Astrocyte (in vitro differentiated cells and primary cell): ENCODE results near the gene PRKCB. TPM values are rescaled to one million over a fixed set of nuclear protein-coding genes. Genes with fewer than 3 reads are reported as not detected.

ENCODE experiments used
- DNase-seq: peaks from one replicate; pipeline ENCODE4 v3.0.0-alpha.2; 2010; ENCODE audit warnings: low read depth
- FAIRE-seq: peaks from 2 replicates; lab custom pipeline; 2011; peaks lifted over from hg19 to GRCh38; lab: Jason Lieb, UNC
- H2AFZ ChIP-seq: 2 replicates; pipeline ENCODE4 v1.6.0; 2012; ENCODE audit warnings: low read depth, low read length, inconsistent platforms
- H3K27ac ChIP-seq: 2 replicates; pipeline ENCODE4 v1.5.1; 2011; ENCODE audit warnings: low read depth, low read length, inconsistent platforms
- H3K27me3 ChIP-seq: 2 replicates; pipeline ENCODE4 v1.6.0; 2011; ENCODE audit warnings: low read length, inconsistent platforms; ENCODE audit not compliant: insufficient read depth
- H3K36me3 ChIP-seq: 2 replicates; pipeline ENCODE4 v1.5.1; 2011; ENCODE audit warnings: low read length, inconsistent platforms; ENCODE audit not compliant: insufficient read depth
- H3K4me1 ChIP-seq: 2 replicates; pipeline ENCODE4 v1.5.1; 2011; ENCODE audit warnings: low read length, inconsistent platforms; ENCODE audit not compliant: insufficient read depth
- H3K4me2 ChIP-seq: 2 replicates; pipeline ENCODE4 v1.6.0; 2012; ENCODE audit warnings: low read length, inconsistent platforms
- H3K4me3 ChIP-seq: 2 replicates; pipeline ENCODE4 v1.5.1; 2011; ENCODE audit warnings: low read depth, mild to moderate bottlenecking, low read length, inconsistent platforms; ENCODE audit not compliant: insufficient read depth
- H3K79me2 ChIP-seq: 2 replicates; pipeline ENCODE4 v1.6.0; 2012; ENCODE audit warnings: mild to moderate bottlenecking, low read length, inconsistent platforms; ENCODE audit not compliant: insufficient read depth
- H3K9ac ChIP-seq: 2 replicates; pipeline ENCODE4 v1.6.0; 2012; ENCODE audit warnings: mild to moderate bottlenecking, low read length, inconsistent platforms
- H3K9me3 ChIP-seq: 2 replicates; pipeline ENCODE4 v1.5.1; 2012; ENCODE audit warnings: low read depth, mild to moderate bottlenecking, low read length, inconsistent platforms; ENCODE audit not compliant: insufficient read depth
- H4K20me1 ChIP-seq: 2 replicates; pipeline ENCODE4 v1.6.0; 2012; ENCODE audit warnings: low read length, inconsistent platforms; ENCODE audit not compliant: insufficient read depth
- H3K27ac Mint-ChIP-seq: one replicate; pipeline ENCODE4 v1.8.0; 2021; ENCODE audit warnings: mild to moderate bottlenecking, mixed read lengths; ENCODE audit not compliant: unreplicated experiment
- H3K27me3 Mint-ChIP-seq: one replicate; pipeline ENCODE4 v1.8.0; 2021; ENCODE audit warnings: low read depth, mixed read lengths; ENCODE audit not compliant: unreplicated experiment
- H3K36me3 Mint-ChIP-seq: one replicate; pipeline ENCODE4 v1.8.0; 2021; ENCODE audit warnings: low read depth, mixed read lengths; ENCODE audit not compliant: unreplicated experiment
- H3K4me1 Mint-ChIP-seq: one replicate; pipeline ENCODE4 v1.8.0; 2021; ENCODE audit warnings: low read depth, mixed read lengths; ENCODE audit not compliant: unreplicated experiment
- H3K4me3 Mint-ChIP-seq: one replicate; pipeline ENCODE4 v1.8.0; 2021; ENCODE audit warnings: mild to moderate bottlenecking, moderate library complexity, mixed read lengths; ENCODE audit not compliant: unreplicated experiment
- H3K9me3 Mint-ChIP-seq: one replicate; pipeline ENCODE4 v1.8.0; 2021; ENCODE audit warnings: mild to moderate bottlenecking, mixed read lengths; ENCODE audit not compliant: unreplicated experiment
- CTCF ChIP-seq: IDR thresholded peaks from 2 replicates; pipeline ENCODE4 v1.5.1; 2011; ENCODE audit warnings: low read depth, mild to moderate bottlenecking, inconsistent platforms, low read length, moderate library complexity; ENCODE audit not compliant: insufficient read depth
- EZH2 ChIP-seq: IDR thresholded peaks from 2 replicates; pipeline ENCODE4 v1.6.1; 2012; ENCODE audit warnings: mild to moderate bottlenecking, low read length, inconsistent platforms; ENCODE audit not compliant: insufficient read depth
- total RNA-seq: library from RNA; stranded (reverse); gene quantifications from 2 replicates; pipeline ENCODE4 v1.2.1, GENCODE V29; 2021

Gene PRKCB
- total RNA-seq, 1 donor from 2014 or later: 2.5 TPM

DNA sequence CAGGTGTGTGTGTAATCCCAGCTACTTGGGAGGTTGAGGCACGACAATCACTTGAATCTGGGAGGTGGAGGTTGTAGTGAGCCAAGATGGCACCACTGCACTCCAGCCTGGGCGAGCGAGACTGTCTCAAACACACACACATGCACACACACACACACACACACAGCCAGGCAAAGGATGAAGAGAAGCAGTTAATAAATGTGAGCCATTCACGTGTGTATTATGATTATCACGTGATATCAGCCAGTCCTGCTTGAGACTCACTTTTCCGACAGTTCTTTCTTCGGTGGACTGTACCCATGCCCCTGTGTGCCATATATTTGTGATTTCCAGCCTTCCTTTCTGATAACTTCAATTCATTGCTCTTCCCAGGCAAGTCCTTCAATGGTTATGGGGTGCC, 119.3 kb downstream of the PRKCB start:
- FAIRE-seq (no peak), DNase-seq (no peak)
- no peak overlapping the region for H2AFZ ChIP-seq
- TF ChIP-seq EZH2 (no peak), CTCF (no peak)
- H3K27ac ChIP-seq: no peak overlapping the region
- no peak overlapping the region for H3K4me3 ChIP-seq
- no peaks in the 10 kb centered on the region for H3K36me3 Mint-ChIP-seq
- H4K20me1 ChIP-seq: no peaks in the 10 kb centered on the region
- H3K9me3 Mint-ChIP-seq: no peaks in the 10 kb centered on the region
- no peaks in the 10 kb centered on the region for H3K79me2 ChIP-seq
- H3K27me3 Mint-ChIP-seq: peaks cover 7% of the 10 kb centered on the region
- no peak overlapping the region for H3K9ac ChIP-seq
- H3K36me3 ChIP-seq: no peaks in the 10 kb centered on the region
- peaks cover 24% of the 10 kb centered on the region for H3K4me1 Mint-ChIP-seq
- H3K27me3 ChIP-seq: no peaks in the 10 kb centered on the region
- H3K4me1 ChIP-seq: peaks cover 3% of the 10 kb centered on the region
- no peak overlapping the region for H3K4me2 ChIP-seq
- no peak overlapping the region for H3K27ac Mint-ChIP-seq
- H3K4me3 Mint-ChIP-seq: no peak overlapping the region
- H3K9me3 ChIP-seq: no peaks in the 10 kb centered on the region

DNA sequence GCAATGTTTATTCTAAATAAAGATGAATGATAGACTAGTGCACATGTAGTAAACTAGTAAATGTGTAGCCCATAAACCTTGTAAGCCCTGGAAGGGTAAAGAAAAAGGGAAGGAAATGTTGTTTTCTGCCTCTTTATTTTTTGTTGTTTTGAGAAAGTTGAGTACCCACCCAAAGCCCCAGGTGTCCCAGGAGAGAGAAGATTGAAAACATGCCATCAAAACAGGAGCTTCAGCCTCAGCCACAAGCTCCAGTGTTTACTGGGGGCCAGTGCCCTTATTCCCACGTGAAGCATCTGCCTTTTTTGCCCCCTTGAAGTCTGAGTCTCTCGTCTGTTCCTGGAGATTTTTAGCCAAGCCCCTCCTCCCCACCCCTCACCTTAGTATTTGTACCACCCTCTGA, 121.5 kb downstream of the PRKCB start:
- peaks cover 10% of the 10 kb centered on the region for H3K4me1 Mint-ChIP-seq
- H3K27me3 Mint-ChIP-seq: peaks cover 12% of the 10 kb centered on the region

More for the DNA sequence above, 121.5 kb downstream of the PRKCB start:
- Histone ChIP-seq H3K9me3 (no peaks in the 10 kb centered on the region), H4K20me1 (no peaks in the 10 kb centered on the region), H3K27ac (no peak overlapping the region), H3K4me1 (no peaks in the 10 kb centered on the region), H3K4me2 (no peak overlapping the region), H3K79me2 (no peaks in the 10 kb centered on the region), H3K9ac (no peak overlapping the region), H3K36me3 (no peaks in the 10 kb centered on the region), H3K4me3 (no peak overlapping the region), H2AFZ (no peak overlapping the region), H3K27me3 (no peaks in the 10 kb centered on the region)
- FAIRE-seq (no peak), DNase-seq (no peak)
- no peak overlapping the region for H3K4me3 Mint-ChIP-seq
- H3K9me3 Mint-ChIP-seq: no peaks in the 10 kb centered on the region
- no peak overlapping the region for H3K27ac Mint-ChIP-seq
- TF ChIP-seq EZH2 (no peak), CTCF (no peak)
- H3K36me3 Mint-ChIP-seq: no peaks in the 10 kb centered on the region
